ENCODE measurements around the gene C9orf72. TPM values are rescaled to one million over a fixed set of nuclear protein-coding genes. Genes with fewer than 3 reads are reported as not detected.

The C9orf72 gene
- total RNA-seq, 2 experiments from 2014 or later, result 7.0 to 7.3 TPM

DNA sequence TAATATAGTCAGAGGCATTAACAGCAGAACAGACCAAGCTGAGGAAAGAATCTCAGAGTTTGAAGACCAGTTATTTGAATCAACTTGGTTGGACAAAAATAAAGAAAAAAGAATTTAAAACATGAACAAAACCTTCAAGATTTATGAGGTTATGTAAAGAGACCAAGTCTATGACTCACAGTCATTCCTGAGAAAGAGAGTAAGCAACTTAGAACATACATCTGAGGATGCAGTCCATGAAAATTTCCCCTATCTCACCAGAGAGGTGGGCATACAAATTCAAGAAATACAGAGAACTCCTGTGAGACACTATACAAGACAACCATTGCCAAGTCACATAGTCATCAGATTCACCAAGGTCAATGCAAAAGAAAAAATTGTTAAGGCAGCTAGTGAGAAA lies 17.4 kb upstream of the C9orf72 start:
- ChIA-PET POLR2A (no interaction called here), CTCF (interaction anchor here (0.6 kb wide), 1 partner anchor 31 kb away, joined by 3 read pairs; no protein-coding TSS in a partner anchor)
- no peaks in the 10 kb centered on the region for H3K4me1 Mint-ChIP-seq (ENCODE audit: low read depth)
- ATAC-seq (no peak), DNase-seq (no peak)
- intact Hi-C loops (cut with micrococcal nuclease), result no loop called here
- no peak overlapping the region for H3K4me3 Mint-ChIP-seq
- TF ChIP-seq, protein P1, sequence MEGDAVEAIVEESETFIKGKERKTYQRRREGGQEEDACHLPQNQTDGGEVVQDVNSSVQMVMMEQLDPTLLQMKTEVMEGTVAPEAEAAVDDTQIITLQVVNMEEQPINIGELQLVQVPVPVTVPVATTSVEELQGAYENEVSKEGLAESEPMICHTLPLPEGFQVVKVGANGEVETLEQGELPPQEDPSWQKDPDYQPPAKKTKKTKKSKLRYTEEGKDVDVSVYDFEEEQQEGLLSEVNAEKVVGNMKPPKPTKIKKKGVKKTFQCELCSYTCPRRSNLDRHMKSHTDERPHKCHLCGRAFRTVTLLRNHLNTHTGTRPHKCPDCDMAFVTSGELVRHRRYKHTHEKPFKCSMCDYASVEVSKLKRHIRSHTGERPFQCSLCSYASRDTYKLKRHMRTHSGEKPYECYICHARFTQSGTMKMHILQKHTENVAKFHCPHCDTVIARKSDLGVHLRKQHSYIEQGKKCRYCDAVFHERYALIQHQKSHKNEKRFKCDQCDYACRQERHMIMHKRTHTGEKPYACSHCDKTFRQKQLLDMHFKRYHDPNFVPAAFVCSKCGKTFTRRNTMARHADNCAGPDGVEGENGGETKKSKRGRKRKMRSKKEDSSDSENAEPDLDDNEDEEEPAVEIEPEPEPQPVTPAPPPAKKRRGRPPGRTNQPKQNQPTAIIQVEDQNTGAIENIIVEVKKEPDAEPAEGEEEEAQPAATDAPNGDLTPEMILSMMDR (IDR thresholded peaks at IDR 0.05), result no peak
- no peaks in the 10 kb centered on the region for H3K9me3 Mint-ChIP-seq
- no peak overlapping the region for H3K27ac Mint-ChIP-seq
- H3K36me3 Mint-ChIP-seq (ENCODE audit: low read depth), result no peaks in the 10 kb centered on the region
- H3K27me3 Mint-ChIP-seq, result peaks cover 21% of the 10 kb centered on the region

DNA sequence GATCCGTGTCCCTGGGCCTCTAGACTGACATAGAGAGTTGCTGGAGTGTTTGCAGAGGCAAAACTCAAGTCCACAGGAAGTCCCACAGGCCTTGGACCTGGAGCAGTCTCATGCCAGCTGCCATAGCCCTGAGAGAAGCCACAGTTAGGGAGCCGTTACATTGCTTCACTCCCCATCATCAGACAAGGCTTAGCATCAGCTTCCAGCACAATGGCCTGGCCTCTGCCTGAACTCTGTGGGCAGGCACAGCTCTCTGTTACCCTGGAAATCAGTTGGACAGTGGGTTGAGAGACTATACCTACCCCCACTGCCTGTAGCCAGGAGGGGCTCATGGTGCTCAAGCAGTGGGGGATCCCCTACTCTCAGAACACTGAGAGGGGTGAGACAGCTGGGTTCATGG lies 16.2 kb upstream of the C9orf72 start:
- intact Hi-C loops (cut with micrococcal nuclease), result no loop called here
- ATAC-seq (no peak), DNase-seq (no peak)
- ChIA-PET CTCF (no interaction called here), POLR2A (no interaction called here)
- H3K4me1 Mint-ChIP-seq (ENCODE audit: low read depth), result no peaks in the 10 kb centered on the region
- no peak overlapping the region for H3K4me3 Mint-ChIP-seq
- no peak overlapping the region for H3K27ac Mint-ChIP-seq
- H3K36me3 Mint-ChIP-seq (ENCODE audit: low read depth), result no peaks in the 10 kb centered on the region
- peaks cover 23% of the 10 kb centered on the region for H3K27me3 Mint-ChIP-seq
- TF ChIP-seq, protein P1 (IDR thresholded peaks at IDR 0.05), result no peak
- H3K9me3 Mint-ChIP-seq, result no peaks in the 10 kb centered on the region

GRCh38 chr9:27586304-27586703 lies 13.0 kb upstream of the C9orf72 start:
- intact Hi-C loops (cut with micrococcal nuclease), result no loop called here
- ATAC-seq, result no peak
- no peak for DNase-seq
- Mint-ChIP-seq H3K4me1 (ENCODE audit: low read depth) (no peaks in the 10 kb centered on the region), H3K36me3 (ENCODE audit: low read depth) (no peaks in the 10 kb centered on the region), H3K27ac (no peak overlapping the region), H3K4me3 (no peak overlapping the region), H3K9me3 (no peaks in the 10 kb centered on the region), H3K27me3 (peaks cover 22% of the 10 kb centered on the region)
- POLR2A ChIA-PET, result no interaction called here
- TF ChIP-seq, protein P1 (IDR thresholded peaks at IDR 0.05), result no peak
- CTCF ChIA-PET, result no interaction called here

- no peaks in the 10 kb centered on the region for H3K9me3 Mint-ChIP-seq
- peaks cover 21% of the 10 kb centered on the region for H3K27me3 Mint-ChIP-seq
- no peaks in the 10 kb centered on the region for H3K4me1 Mint-ChIP-seq (ENCODE audit: low read depth)
- no peak for ATAC-seq
- intact Hi-C loops (cut with micrococcal nuclease), result no loop called here
- ChIA-PET POLR2A (no interaction called here), CTCF (no interaction called here)
- DNase-seq, result no peak
- no peak overlapping the region for H3K27ac Mint-ChIP-seq
- TF ChIP-seq, protein P1 (IDR thresholded peaks at IDR 0.05), result no peak
- H3K36me3 Mint-ChIP-seq (ENCODE audit: low read depth), result no peaks in the 10 kb centered on the region
- no peak overlapping the region for H3K4me3 Mint-ChIP-seq
Measured at GRCh38 chr9:27584931-27585330, 11.7 kb upstream of the C9orf72 start.

DNA sequence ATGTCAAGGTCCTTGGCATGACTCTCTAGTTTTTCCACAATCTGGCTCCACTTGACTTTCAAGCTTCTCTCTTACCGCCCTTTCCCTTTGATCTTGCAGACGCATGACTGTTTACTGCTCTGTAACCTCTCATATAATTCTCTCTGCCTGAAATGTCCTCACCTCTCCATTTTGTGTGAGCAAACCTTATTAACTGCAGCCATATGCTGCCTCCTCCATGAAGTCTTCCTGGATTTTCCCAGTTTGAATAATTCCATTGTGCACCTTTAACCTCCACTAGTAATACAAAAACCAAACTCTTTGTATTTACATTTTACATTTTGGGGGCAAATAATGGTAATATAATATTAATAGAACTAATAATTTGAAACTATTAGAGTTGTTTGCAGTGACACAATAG lies 9.5 kb upstream of the C9orf72 start:
- H3K4me3 Mint-ChIP-seq, result no peak overlapping the region
- H3K27me3 Mint-ChIP-seq, result peaks cover 16% of the 10 kb centered on the region
- peaks cover 8% of the 10 kb centered on the region for H3K9me3 Mint-ChIP-seq
- ATAC-seq (peak; percentile 34), DNase-seq (no peak)
- TF ChIP-seq, protein P1 (IDR thresholded peaks at IDR 0.05), result no peak
- H3K36me3 Mint-ChIP-seq (ENCODE audit: low read depth), result no peaks in the 10 kb centered on the region
- intact Hi-C loops (cut with micrococcal nuclease), result no loop called here
- POLR2A ChIA-PET, result interaction anchor here (1.5 kb wide), 1 partner anchor 9 kb away, joined by 5 read pairs; the partner anchor contains the start of gene C9orf72
- no peak overlapping the region for H3K27ac Mint-ChIP-seq
- H3K4me1 Mint-ChIP-seq (ENCODE audit: low read depth), result no peaks in the 10 kb centered on the region
- CTCF ChIA-PET, result no interaction called here

All from activated CD8-positive, alpha-beta T cell treated with anti-CD3 and anti-CD28 coated beads for 36 hours (primary cell).